ENCODE results near the gene ERG28.
"Not testable (repeated sequence)": the region's sequence is repeated elsewhere in the genome, so short reads cannot be mapped to it uniquely, and the experiment has no call there.

The ERG28 gene

GRCh38 chr14:75600100-75600499 lies 60.6 kb downstream of the ERG28 start:
- H3K27me3 Mint-ChIP-seq; ATAC-seq; DNase-seq; H3K9me3 Mint-ChIP-seq; H3K4me3 Mint-ChIP-seq; H3K27ac Mint-ChIP-seq; H3K36me3 Mint-ChIP-seq (ENCODE audit: low read depth); H3K4me1 Mint-ChIP-seq: not testable (repeated sequence)

All from activated naive CD8-positive, alpha-beta T cell treated with anti-CD3 and anti-CD28 coated beads, Interleukin-2, amount 50 U/mL, for 24 hours (primary cell).